Neural progenitor cell (in vitro differentiated cells): ENCODE data around the gene SLCO3A1.

ENCODE experiments used
- CTCF ChIP-seq: fragments of 200-600 bp; sonication (generic); IDR thresholded peaks from 2 replicates; pipeline ENCODE4 v1.5.1; 2017; ENCODE audit warnings: antibody characterized with exemption, mild to moderate bottlenecking
- EZH2 ChIP-seq: fragments of 200-600 bp; sonication (generic); IDR thresholded peaks from 2 replicates; pipeline ENCODE4 v1.6.1; 2017; ENCODE audit warnings: antibody characterized with exemption, mild to moderate bottlenecking, moderate library complexity
- EZH2phosphoT487 ChIP-seq: fragments of 200-600 bp; sonication (generic); IDR thresholded peaks from 2 replicates; pipeline ENCODE4 v1.6.1; 2017; ENCODE audit warnings: antibody characterized with exemption

DNA sequence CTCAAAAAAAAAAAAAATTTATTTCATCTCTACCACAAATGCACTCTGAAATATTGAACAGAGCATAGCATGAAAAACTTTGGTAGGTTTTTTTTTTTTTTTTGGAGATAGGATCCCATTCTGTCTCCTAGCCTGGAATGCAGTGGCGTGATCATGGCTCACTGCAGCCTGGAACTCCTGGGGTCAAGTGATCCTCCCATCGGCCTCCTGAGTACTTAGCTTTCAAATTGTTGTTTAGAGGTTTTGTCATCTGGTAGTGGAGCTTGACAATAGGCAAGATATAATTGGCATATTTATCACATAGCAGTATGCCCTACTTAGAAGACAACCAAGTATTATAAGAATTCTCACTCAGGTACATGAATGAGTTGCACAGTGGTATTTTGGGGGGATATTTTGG, 306.0 kb downstream of the SLCO3A1 start:
- TF ChIP-seq CTCF = no peak
- TF ChIP-seq EZH2 = no peak
- no peak for TF ChIP-seq EZH2phosphoT487
